Measurements from ENCODE around the gene SHISA4. TPM values are rescaled to one million over a fixed set of nuclear protein-coding genes. Genes with fewer than 3 reads are reported as not detected.

The SHISA4 gene
- total and polyA plus RNA-seq, 2 of the 8 experiments (the other 6 are each of a cell fraction or from before 2014, with no cell fraction given), result 7.8 to 28.9 TPM

DNA sequence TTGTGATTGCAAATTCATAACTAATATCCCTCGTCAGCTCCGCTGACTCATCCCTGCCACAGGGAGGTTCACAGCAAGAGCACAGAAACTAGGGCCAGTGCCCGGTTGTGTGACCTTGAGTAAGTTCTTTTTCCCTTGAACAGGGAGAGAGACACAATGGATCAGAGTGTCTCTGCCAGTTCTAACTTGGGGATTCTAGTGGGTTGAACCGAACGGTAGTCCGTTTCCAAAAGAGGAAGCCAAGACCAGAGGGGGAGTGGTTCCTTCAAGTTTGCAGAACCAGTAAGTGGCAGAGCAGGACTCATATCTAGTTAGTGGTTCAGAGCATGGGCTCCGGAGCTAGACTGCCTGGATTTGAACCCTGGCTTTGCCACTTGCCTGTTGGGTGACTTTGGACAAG lies 4.9 kb upstream of the SHISA4 start:
- Histone ChIP-seq H3K4ac (replicated peaks; ENCODE audit: insufficient read length, low read depth, low read length) (no peak overlapping the region), H2BK120ac (replicated peaks; ENCODE audit: low read depth, low read length) (no peak overlapping the region), H2AFZ (ENCODE audit: low read length) (no peak overlapping the region), H3K18ac (ENCODE audit: extremely low read depth, low read length) (no peak overlapping the region), H3K23ac (ENCODE audit: insufficient read length) (no peak overlapping the region), H4K5ac (ENCODE audit: insufficient read length, low read depth, low read length) (no peak overlapping the region), H3K56ac (replicated peaks; ENCODE audit: insufficient read length, low read depth, low read length) (no peak overlapping the region), H4K8ac (ENCODE audit: extremely low read depth, insufficient read depth, low read length) (no peak overlapping the region), H3K14ac (ENCODE audit: insufficient read length) (no peak overlapping the region), H3K27me3 (replicated peaks in 1 of 4; ENCODE audit: control insufficient read depth in 3 of 4, extremely low read depth in 1 of 4, insufficient read depth in 3 of 4, low read length in 3 of 4) (peaks cover 0 to 5% (median 0%) of the 10 kb centered on the region in 4 experiments; a peak in 1 of 7 replicates), H4K20me1 (replicated peaks in 1 of 2; ENCODE audit: control insufficient read depth in 1 of 2, insufficient read depth in 2 of 2, low read length in 2 of 2) (no peaks in the 10 kb centered on the region), H2BK20ac (ENCODE audit: low read length) (no peak overlapping the region), H3K9ac (replicated peaks in 1 of 4; ENCODE audit: extremely low read depth in 1 of 4, low read depth in 3 of 4, low read length in 3 of 4) (no peak overlapping the region), H3K4me3 (ENCODE audit: extremely low read depth in 1 of 4, insufficient read depth in 2 of 4, low read depth in 3 of 4, low read length in 4 of 4) (no peak overlapping the region), H3K4me2 (ENCODE audit: insufficient read depth in 1 of 2, low read depth in 2 of 2, low read length in 2 of 2) (no peak overlapping the region), H4K91ac (replicated peaks; ENCODE audit: insufficient read length, low read length) (no peak overlapping the region), H3K23me2 (ENCODE audit: low read depth, low read length) (peaks cover 5% of the 10 kb centered on the region; the same call in 1 of the 2 replicates), H3K79me2 (ENCODE audit: control insufficient read depth in 1 of 2, insufficient read depth in 2 of 2, low read length in 2 of 2) (no peaks in the 10 kb centered on the region), H3K79me1 (ENCODE audit: low read depth, low read length) (no peaks in the 10 kb centered on the region), H2AK5ac (ENCODE audit: low read depth, low read length) (no peak overlapping the region), H3K36me3 (ENCODE audit: control insufficient read depth in 2 of 4, insufficient read depth in 4 of 4, low read length in 3 of 4) (no peaks in the 10 kb centered on the region), H3K27ac (ENCODE audit: low read depth, low read length) (no peak overlapping the region), H2BK12ac (ENCODE audit: low read depth, low read length) (no peak overlapping the region), H3K9me3 (ENCODE audit: insufficient read depth in 2 of 2, low read depth in 1 of 2, low read length in 1 of 2) (no peaks in the 10 kb centered on the region), H3K4me1 (replicated peaks in 1 of 4; ENCODE audit: control insufficient read depth in 3 of 4, insufficient read depth in 4 of 4, low read length in 3 of 4) (peaks cover 3 to 9% (median 4%) of the 10 kb centered on the region in 4 experiments), H2BK15ac (ENCODE audit: low read length) (no peak overlapping the region), H2BK5ac (ENCODE audit: low read depth, low read length) (no peak overlapping the region)
- TF ChIP-seq TCF12 (IDR thresholded peaks at IDR 0.05; ENCODE audit: low read depth, low read length), result no peak
- no peak for TF ChIP-seq BCL11A (IDR thresholded peaks at IDR 0.05; ENCODE audit: low read depth in 2 of 2, low read length in 2 of 2)
- TF ChIP-seq PHF8 (conservative IDR thresholded peaks at IDR 0.05; ENCODE audit: low read depth, low read length), result no peak
- TF ChIP-seq BRCA1 (IDR thresholded peaks at IDR 0.05; ENCODE audit: low read depth, low read length), result no peak
- no peak for TF ChIP-seq CBX5 (IDR thresholded peaks at IDR 0.05; ENCODE audit: low read depth, low read length)
- no peak for TF ChIP-seq TAF1 (IDR thresholded peaks at IDR 0.05; ENCODE audit: low read depth, low read length)
- no peak for FAIRE-seq
- ChIA-PET POLR2A (ENCODE audit: partially characterized antibody) (interaction anchor here (0.6 to 8.1 kb wide), 9 partner anchors 9 to 124 kb away, joined by 3 to 117 read pairs (median 4); partner anchors contain the start of gene SHISA4), CTCF (ENCODE audit: partially characterized antibody) (interaction anchor here (0.6 to 12.3 kb wide), 8 partner anchors 9 to 353 kb away, joined by 3 to 244 read pairs (median 4); partner anchors contain the start of gene SHISA4)
- DNase-seq (ENCODE audit: low read depth in 1 of 2, low spot score in 2 of 2), result no peak
- WGBS, 2 experiments (ENCODE audit: extremely low coverage in 1 of 2, insufficient coverage in 1 of 2, insufficient read length in 1 of 2, insufficient replicate concordance in 2 of 2, low coverage in 1 of 2, low lambda C conversion rate in 2 of 2, missing lambda C conversion rate in 1 of 2), result 91% methylated on average over 7 of the region's 7 CpGs; no CpG with 5 or more reads in 1 of the 2 experiments

All from H1 (cell line).